ENCODE data around the gene SMC4. TPM values are rescaled to one million over a fixed set of nuclear protein-coding genes. Genes with fewer than 3 reads are reported as not detected.

SMC4 gene
- total and polyA plus RNA-seq, 2 of the 8 experiments (the other 6 are each of a cell fraction or from before 2014, with no cell fraction given), result 26.6 to 118 TPM

GRCh38 chr3:160370987-160371857, 28.2 kb upstream of the SMC4 start:
- ChIA-PET POLR2A (ENCODE audit: partially characterized antibody) (no interaction called here), CTCF (ENCODE audit: partially characterized antibody) (no interaction called here)
- Histone ChIP-seq H3K79me1 (ENCODE audit: low read depth, low read length) (no peaks in the 10 kb centered on the region), H2BK5ac (ENCODE audit: low read depth, low read length) (no peak overlapping the region), H3K23me2 (ENCODE audit: low read depth, low read length) (no peaks in the 10 kb centered on the region), H2BK120ac (replicated peaks; ENCODE audit: low read depth, low read length) (no peak overlapping the region), H3K56ac (replicated peaks; ENCODE audit: insufficient read length, low read depth, low read length) (no peak overlapping the region), H4K91ac (replicated peaks; ENCODE audit: insufficient read length, low read length) (no peak overlapping the region), H4K8ac (ENCODE audit: extremely low read depth, insufficient read depth, low read length) (no peak overlapping the region), H3K4ac (replicated peaks; ENCODE audit: insufficient read length, low read depth, low read length) (no peak overlapping the region), H3K9me3 (ENCODE audit: insufficient read depth in 2 of 2, low read depth in 1 of 2, low read length in 1 of 2) (no peaks in the 10 kb centered on the region), H4K20me1 (replicated peaks in 1 of 2; ENCODE audit: control insufficient read depth in 1 of 2, insufficient read depth in 2 of 2, low read length in 2 of 2) (no peaks in the 10 kb centered on the region), H4K5ac (ENCODE audit: insufficient read length, low read depth, low read length) (no peak overlapping the region), H2BK20ac (ENCODE audit: low read length) (no peak overlapping the region), H3K9ac (replicated peaks in 1 of 4; ENCODE audit: extremely low read depth in 1 of 4, low read depth in 3 of 4, low read length in 3 of 4) (no peak overlapping the region), H2AFZ (ENCODE audit: low read length) (no peak overlapping the region), H2BK15ac (ENCODE audit: low read length) (no peak overlapping the region), H3K27me3 (replicated peaks in 1 of 4; ENCODE audit: control insufficient read depth in 3 of 4, extremely low read depth in 1 of 4, insufficient read depth in 3 of 4, low read length in 3 of 4) (no peaks in the 10 kb centered on the region), H3K4me1 (replicated peaks in 1 of 4; ENCODE audit: control insufficient read depth in 3 of 4, insufficient read depth in 4 of 4, low read length in 3 of 4) (no peaks in the 10 kb centered on the region), H3K79me2 (ENCODE audit: control insufficient read depth in 1 of 2, insufficient read depth in 2 of 2, low read length in 2 of 2) (no peaks in the 10 kb centered on the region), H2AK5ac (ENCODE audit: low read depth, low read length) (no peak overlapping the region), H3K4me2 (ENCODE audit: insufficient read depth in 1 of 2, low read depth in 2 of 2, low read length in 2 of 2) (no peak overlapping the region), H3K27ac (ENCODE audit: low read depth, low read length) (no peak overlapping the region), H3K4me3 (ENCODE audit: extremely low read depth in 1 of 4, insufficient read depth in 2 of 4, low read depth in 3 of 4, low read length in 4 of 4) (no peak overlapping the region), H3K23ac (ENCODE audit: insufficient read length) (no peak overlapping the region), H3K18ac (ENCODE audit: extremely low read depth, low read length) (no peak overlapping the region), H2BK12ac (ENCODE audit: low read depth, low read length) (no peak overlapping the region), H3K14ac (ENCODE audit: insufficient read length) (no peak overlapping the region), H3K36me3 (ENCODE audit: control insufficient read depth in 2 of 4, insufficient read depth in 4 of 4, low read length in 3 of 4) (peaks cover 0 to 17% (median 8%) of the 10 kb centered on the region in 4 experiments; a peak in 4 of 8 replicates)
- FAIRE-seq, result no peak
- no peak for DNase-seq (ENCODE audit: low read depth in 1 of 2, low spot score in 2 of 2)
- WGBS, 2 experiments (ENCODE audit: extremely low coverage in 1 of 2, insufficient coverage in 1 of 2, insufficient read length in 1 of 2, insufficient replicate concordance in 2 of 2, low coverage in 1 of 2, low lambda C conversion rate in 2 of 2, missing lambda C conversion rate in 1 of 2), result 94% methylated on average over 6 of the region's 6 CpGs; no CpG with 5 or more reads in 1 of the 2 experiments
- no peak for TF ChIP-seq CTBP2 (IDR thresholded peaks at IDR 0.05; ENCODE audit: borderline replicate concordance, insufficient read depth, insufficient read length, low read length)
- TF ChIP-seq CREB1 (IDR thresholded peaks at IDR 0.05), result no peak
- no peak for TF ChIP-seq TAF1 (IDR thresholded peaks at IDR 0.05; ENCODE audit: low read depth, low read length)
- TF ChIP-seq CBX8 (IDR thresholded peaks at IDR 0.05; ENCODE audit: borderline replicate concordance, low read depth, low read length), result no peak
- TF ChIP-seq HDAC6 (IDR thresholded peaks at IDR 0.05; ENCODE audit: low read depth, low read length), result no peak
- TF ChIP-seq SIN3A (conservative IDR thresholded peaks at IDR 0.05 in 1 of 2, IDR thresholded peaks at IDR 0.05 in 1 of 2; ENCODE audit: low read depth in 1 of 2, low read length in 2 of 2), result no peak
- no peak for TF ChIP-seq CBX5 (IDR thresholded peaks at IDR 0.05; ENCODE audit: low read depth, low read length)
- TF ChIP-seq SAP30 (IDR thresholded peaks at IDR 0.05; ENCODE audit: insufficient read depth, insufficient replicate concordance, low read length), result no peak
- no peak for TF ChIP-seq POU5F1 (IDR thresholded peaks at IDR 0.05; ENCODE audit: low read depth, low read length)
- TF ChIP-seq YY1 (IDR thresholded peaks at IDR 0.05; ENCODE audit: low read depth, low read length), result no peak
- no peak for TF ChIP-seq ATF2 (IDR thresholded peaks at IDR 0.05; ENCODE audit: low read length)
